ENCODE data around the gene ACSL1. TPM values are rescaled to one million over a fixed set of nuclear protein-coding genes. Genes with fewer than 3 reads are reported as not detected.
A peak's percentile ranks its signal among the peaks of the same experiment; 100 is the strongest.

Gene ACSL1
- total RNA-seq, 2 donors from 2014 or later: 13.2 to 22.2 TPM

DNA sequence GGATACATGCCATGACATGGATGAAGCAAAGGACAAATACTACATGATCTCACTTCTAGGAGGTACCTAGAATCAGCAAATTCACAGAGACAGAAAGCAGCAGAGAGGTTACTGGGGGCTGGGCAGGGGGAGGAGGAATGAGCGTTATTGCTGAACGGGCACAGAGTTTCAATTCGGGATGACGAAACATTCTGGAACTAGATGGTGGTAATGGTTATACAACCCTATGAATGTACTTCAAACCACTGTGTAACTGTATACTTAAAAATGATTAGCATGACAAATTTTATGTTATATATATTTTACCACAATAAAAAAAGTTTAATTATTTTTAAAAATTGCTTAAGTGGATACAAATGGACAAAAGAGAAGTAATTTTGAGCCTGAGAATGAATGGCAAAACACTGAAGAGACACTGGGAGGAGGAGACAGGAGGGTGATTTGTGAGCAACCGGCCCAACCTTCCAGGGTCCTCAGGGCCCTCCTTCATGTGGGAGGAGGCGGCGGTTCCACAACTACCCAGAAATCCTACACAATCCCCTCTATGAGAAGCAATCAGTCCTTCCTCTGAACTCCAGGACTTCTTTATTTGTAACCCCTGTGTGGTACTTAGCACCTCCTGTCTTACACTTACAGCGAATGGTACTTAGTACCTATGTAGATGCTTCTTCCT is 14.1 kb downstream of the ACSL1 start:
- Mint-ChIP-seq H3K36me3 (ENCODE audit: low read depth) (no peaks in the 10 kb centered on the region), H3K4me1 (peaks cover 17% of the 10 kb centered on the region), H3K27ac (no peak overlapping the region), H3K9me3 (no peaks in the 10 kb centered on the region), H3K27me3 (no peaks in the 10 kb centered on the region), H3K4me3 (no peak overlapping the region)
- no peak for ATAC-seq (replicated peaks)

DNA sequence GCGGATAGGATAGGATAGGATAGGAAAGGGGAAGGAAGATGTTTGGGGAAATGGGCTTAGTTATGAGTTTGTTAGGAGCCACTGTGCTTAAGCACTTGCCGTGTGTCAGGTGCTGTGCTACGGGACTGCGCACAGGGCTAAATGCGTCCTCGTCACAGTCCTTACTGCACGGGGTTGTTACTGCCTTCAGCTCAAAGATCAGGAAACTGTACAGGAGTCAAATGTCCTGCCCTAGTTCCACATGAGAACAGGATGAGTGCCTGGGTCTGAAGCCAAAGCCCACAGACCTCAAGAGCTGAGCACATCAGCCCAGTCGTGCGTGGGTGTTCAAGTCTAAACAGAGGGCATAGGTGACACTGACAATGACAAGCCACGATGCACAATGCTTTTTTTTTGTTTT is 15.0 kb downstream of the ACSL1 start:
- no peaks in the 10 kb centered on the region for H3K27me3 Mint-ChIP-seq
- no peak overlapping the region for H3K27ac Mint-ChIP-seq
- peaks cover 20% of the 10 kb centered on the region for H3K4me1 Mint-ChIP-seq
- ATAC-seq (replicated peaks): peak; percentile 45
- no peaks in the 10 kb centered on the region for H3K9me3 Mint-ChIP-seq
- H3K36me3 Mint-ChIP-seq (ENCODE audit: low read depth): no peaks in the 10 kb centered on the region
- H3K4me3 Mint-ChIP-seq: no peak overlapping the region

GRCh38 chr4:184808713-184809050 is 17.1 kb downstream of the ACSL1 start:
- Mint-ChIP-seq H3K36me3 (ENCODE audit: low read depth) (no peaks in the 10 kb centered on the region), H3K9me3 (no peaks in the 10 kb centered on the region), H3K4me3 (no peak overlapping the region), H3K27me3 (no peaks in the 10 kb centered on the region), H3K4me1 (peaks cover 18% of the 10 kb centered on the region), H3K27ac (no peak overlapping the region)
- no peak for ATAC-seq (replicated peaks)

GRCh38 chr4:184807797-184808712 is 17.7 kb downstream of the ACSL1 start:
- Mint-ChIP-seq H3K27ac (no peak overlapping the region), H3K27me3 (no peaks in the 10 kb centered on the region), H3K9me3 (no peaks in the 10 kb centered on the region), H3K36me3 (ENCODE audit: low read depth) (no peaks in the 10 kb centered on the region), H3K4me1 (peaks cover 18% of the 10 kb centered on the region), H3K4me3 (no peak overlapping the region)
- no peak for ATAC-seq (replicated peaks)

- no peak for ATAC-seq (replicated peaks)
- no peaks in the 10 kb centered on the region for H3K27me3 Mint-ChIP-seq
- H3K4me3 Mint-ChIP-seq: no peak overlapping the region
- peaks cover 8% of the 10 kb centered on the region for H3K36me3 Mint-ChIP-seq (ENCODE audit: low read depth)
- no peaks in the 10 kb centered on the region for H3K9me3 Mint-ChIP-seq
- no peak overlapping the region for H3K27ac Mint-ChIP-seq
- H3K4me1 Mint-ChIP-seq: peaks cover 13% of the 10 kb centered on the region
Measured at GRCh38 chr4:184807256-184807655, 18.5 kb downstream of the ACSL1 start.

- H3K9me3 Mint-ChIP-seq: no peaks in the 10 kb centered on the region
- no peaks in the 10 kb centered on the region for H3K27me3 Mint-ChIP-seq
- no peak overlapping the region for H3K27ac Mint-ChIP-seq
- ATAC-seq (replicated peaks): no peak
- H3K4me3 Mint-ChIP-seq: no peak overlapping the region
- H3K4me1 Mint-ChIP-seq: peaks cover 13% of the 10 kb centered on the region
- peaks cover 8% of the 10 kb centered on the region for H3K36me3 Mint-ChIP-seq (ENCODE audit: low read depth)
Measured at GRCh38 chr4:184806711-184807110, 19.1 kb downstream of the ACSL1 start.

DNA sequence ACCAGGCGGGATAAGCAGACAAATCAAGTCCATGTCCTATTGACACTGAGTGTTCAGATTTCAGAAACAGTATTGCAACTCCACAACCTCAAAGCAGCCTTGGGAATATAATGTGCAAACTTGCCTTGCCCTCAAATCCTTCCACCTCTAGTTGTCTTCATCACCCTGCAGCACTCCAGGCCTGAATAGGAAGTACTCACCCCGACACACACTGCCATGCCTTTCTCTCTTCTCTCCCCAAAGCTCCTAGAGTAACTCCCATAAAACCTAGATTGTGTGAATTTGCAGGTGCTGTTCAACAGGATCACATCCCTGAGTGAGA is 19.6 kb downstream of the ACSL1 start:
- H3K4me3 Mint-ChIP-seq: no peak overlapping the region
- H3K27me3 Mint-ChIP-seq: no peaks in the 10 kb centered on the region
- peaks cover 13% of the 10 kb centered on the region for H3K4me1 Mint-ChIP-seq
- no peaks in the 10 kb centered on the region for H3K9me3 Mint-ChIP-seq
- H3K27ac Mint-ChIP-seq: no peak overlapping the region
- peaks cover 8% of the 10 kb centered on the region for H3K36me3 Mint-ChIP-seq (ENCODE audit: low read depth)
- ATAC-seq (replicated peaks): no peak

GRCh38 chr4:184805462-184806228 is 20.1 kb downstream of the ACSL1 start:
- Mint-ChIP-seq H3K27me3 (no peaks in the 10 kb centered on the region), H3K4me1 (peaks cover 12% of the 10 kb centered on the region), H3K9me3 (no peaks in the 10 kb centered on the region), H3K27ac (no peak overlapping the region), H3K36me3 (ENCODE audit: low read depth) (peaks cover 8% of the 10 kb centered on the region), H3K4me3 (no peak overlapping the region)
- ATAC-seq (replicated peaks): no peak

DNA sequence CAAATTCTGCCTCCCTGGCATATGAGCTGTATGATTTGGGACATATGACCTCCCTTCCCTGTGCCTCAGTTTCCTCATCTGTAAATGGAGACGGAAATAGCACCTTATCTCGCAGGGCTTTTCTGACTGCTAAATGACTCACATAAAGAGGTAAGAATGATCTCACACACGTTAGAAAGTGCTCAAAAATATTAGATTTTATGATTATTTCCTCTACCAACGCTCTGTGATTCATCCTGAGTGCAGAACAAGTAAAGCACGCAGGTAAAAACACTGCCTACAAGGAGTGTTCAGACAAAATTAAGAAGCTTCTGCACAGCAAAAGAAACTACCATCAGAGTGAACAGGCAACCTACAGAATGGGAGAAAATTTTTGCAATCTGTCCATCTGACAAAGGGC is 21.1 kb downstream of the ACSL1 start:
- Mint-ChIP-seq H3K4me1 (peaks cover 7% of the 10 kb centered on the region), H3K4me3 (no peak overlapping the region), H3K27me3 (no peaks in the 10 kb centered on the region)

GRCh38 chr4:184803874-184804273 is 21.9 kb downstream of the ACSL1 start:
- no peak overlapping the region for H3K27ac Mint-ChIP-seq
- no peak for ATAC-seq (replicated peaks)
- peaks cover 8% of the 10 kb centered on the region for H3K36me3 Mint-ChIP-seq (ENCODE audit: low read depth)
- no peak overlapping the region for H3K4me3 Mint-ChIP-seq
- no peaks in the 10 kb centered on the region for H3K27me3 Mint-ChIP-seq
- peaks cover 7% of the 10 kb centered on the region for H3K4me1 Mint-ChIP-seq
- no peaks in the 10 kb centered on the region for H3K9me3 Mint-ChIP-seq

More for the DNA sequence above, 21.1 kb downstream of the ACSL1 start:
- no peaks in the 10 kb centered on the region for H3K9me3 Mint-ChIP-seq
- peaks cover 8% of the 10 kb centered on the region for H3K36me3 Mint-ChIP-seq (ENCODE audit: low read depth)
- ATAC-seq (replicated peaks): no peak
- no peak overlapping the region for H3K27ac Mint-ChIP-seq

DNA sequence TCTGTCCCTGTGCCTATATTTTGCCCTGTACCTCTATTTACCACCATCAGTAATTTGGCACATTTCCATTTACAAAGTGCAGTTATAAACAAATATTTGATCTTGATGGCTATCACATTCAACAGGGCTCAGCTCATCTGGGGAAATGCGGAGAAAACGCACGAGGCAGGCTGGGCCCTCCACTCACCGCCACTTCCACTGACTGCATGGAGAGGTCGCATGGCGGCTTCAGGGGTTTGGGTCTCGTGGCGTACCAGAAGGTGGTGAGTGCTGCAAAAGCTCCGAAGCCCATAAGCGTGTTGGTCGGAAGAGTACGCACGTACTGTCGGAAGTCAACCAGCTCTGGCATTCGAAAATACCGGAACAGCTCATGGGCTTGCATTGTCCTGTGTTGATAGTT is 22.6 kb downstream of the ACSL1 start:
- no peak for ATAC-seq (replicated peaks)
- Mint-ChIP-seq H3K9me3 (no peaks in the 10 kb centered on the region), H3K4me1 (peaks cover 7% of the 10 kb centered on the region), H3K4me3 (no peak overlapping the region), H3K36me3 (ENCODE audit: low read depth) (peaks cover 8% of the 10 kb centered on the region), H3K27ac (no peak overlapping the region), H3K27me3 (no peaks in the 10 kb centered on the region)

- ATAC-seq (replicated peaks): no peak
- Mint-ChIP-seq H3K4me3 (no peak overlapping the region), H3K36me3 (ENCODE audit: low read depth) (peaks cover 8% of the 10 kb centered on the region), H3K27ac (no peak overlapping the region), H3K27me3 (no peaks in the 10 kb centered on the region), H3K9me3 (no peaks in the 10 kb centered on the region), H3K4me1 (peaks cover 7% of the 10 kb centered on the region)
Measured at GRCh38 chr4:184802697-184803015, 23.1 kb downstream of the ACSL1 start.

- no peak for ATAC-seq (replicated peaks)
- H3K4me3 Mint-ChIP-seq: no peak overlapping the region
Measured at GRCh38 chr4:184801781-184802696, 23.7 kb downstream of the ACSL1 start.

DNA sequence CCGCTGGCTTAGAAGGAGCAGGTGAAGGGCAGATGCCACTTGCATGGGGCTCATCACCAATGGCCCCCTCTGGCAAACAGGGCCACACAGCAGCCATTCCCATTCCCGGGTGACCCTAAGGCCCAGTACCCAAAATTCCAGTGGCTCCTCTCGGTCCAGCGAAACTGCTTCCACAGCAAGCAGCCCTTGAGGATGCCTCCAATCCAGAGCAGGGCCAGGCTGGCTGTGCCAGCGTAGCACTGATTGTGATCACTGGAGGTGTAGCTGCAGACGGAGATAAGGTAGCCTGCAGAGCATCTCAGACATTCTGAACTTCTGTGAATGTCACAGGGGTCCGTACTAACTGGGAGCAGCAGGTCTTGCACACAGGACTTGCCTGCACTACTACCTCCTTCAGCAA is 27.3 kb downstream of the ACSL1 start:
- Mint-ChIP-seq H3K36me3 (ENCODE audit: low read depth) (peaks cover 8% of the 10 kb centered on the region), H3K4me1 (peaks cover 9% of the 10 kb centered on the region), H3K27me3 (no peaks in the 10 kb centered on the region), H3K4me3 (no peak overlapping the region), H3K9me3 (no peaks in the 10 kb centered on the region), H3K27ac (no peak overlapping the region)
- no peak for ATAC-seq (replicated peaks)

More at GRCh38 chr4:184801781-184802696, 23.7 kb downstream of the ACSL1 start:
- Mint-ChIP-seq H3K4me1 (peaks cover 7% of the 10 kb centered on the region), H3K27ac (no peak overlapping the region), H3K27me3 (no peaks in the 10 kb centered on the region), H3K36me3 (ENCODE audit: low read depth) (peaks cover 8% of the 10 kb centered on the region), H3K9me3 (no peaks in the 10 kb centered on the region)

Measured in activated T-helper 17 cell treated with anti-CD3 and anti-CD28 coated beads, Interleukin-2, amount 50 U/mL, for 72 hours (primary cell).